ENCODE data around the gene PARVB. TPM values are rescaled to one million over a fixed set of nuclear protein-coding genes. Genes with fewer than 3 reads are reported as not detected.

PARVB gene
- total and polyA plus RNA-seq, 11 donors, result 54.9 to 172 (median 95.8) TPM

DNA sequence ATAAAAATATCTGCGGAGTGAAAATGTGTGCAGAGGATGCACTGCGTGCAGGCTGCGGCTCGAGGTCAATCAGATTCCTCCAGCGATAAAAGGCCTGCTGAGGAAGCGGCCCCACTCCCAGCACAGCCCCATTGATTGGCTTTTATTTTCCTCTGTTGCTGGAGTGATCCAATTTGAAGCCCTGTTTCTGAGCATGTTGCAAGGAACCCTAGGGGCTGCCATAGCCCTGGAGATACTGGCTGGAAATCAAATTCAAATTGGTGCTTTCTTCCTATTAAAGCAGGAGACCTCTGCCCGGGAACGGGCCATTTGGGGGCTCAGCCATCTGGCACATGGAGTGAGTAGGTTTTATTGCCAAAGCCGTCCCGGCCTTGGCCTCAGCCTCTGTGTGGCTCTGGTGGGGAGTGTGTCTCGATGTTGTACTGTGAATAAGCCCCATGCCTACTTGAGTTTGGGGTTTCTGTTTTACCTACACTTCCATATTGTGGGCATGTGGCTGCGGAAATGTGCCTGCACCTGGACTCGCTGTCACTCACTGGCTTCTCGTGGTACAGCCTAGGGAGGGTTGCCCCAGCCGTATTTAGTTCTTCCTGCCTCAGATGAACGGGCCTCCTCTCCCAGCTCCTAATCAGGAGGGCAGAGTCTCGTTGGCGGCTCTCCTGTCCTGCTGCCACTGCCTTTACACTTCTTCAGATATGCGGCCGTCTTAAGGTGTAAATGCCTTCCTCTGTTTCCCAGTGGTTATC, 25.6 kb downstream of the PARVB start:
- Histone ChIP-seq H3K27ac (peak overlapping the region in 4 of 12 donors; percentile 20 to 51 (median 34)), H3K4me3 (no peak overlapping the region), H3K4me1 (peaks cover 10 to 68% (median 40%) of the 10 kb centered on the region in 12 donors), H3K27me3 (no peaks in the 10 kb centered on the region), H3K36me3 (peaks cover 0 to 5% (median 0%) of the 10 kb centered on the region in 9 donors), H3K9me3 (no peaks in the 10 kb centered on the region)
- DNase-seq (no peak), ATAC-seq (no peak)
- intact Hi-C loops (cut with DNase I), result no loop called here
- no peak for TF ChIP-seq POLR2A (IDR thresholded peaks at IDR 0.05)
- TF ChIP-seq, protein P1, sequence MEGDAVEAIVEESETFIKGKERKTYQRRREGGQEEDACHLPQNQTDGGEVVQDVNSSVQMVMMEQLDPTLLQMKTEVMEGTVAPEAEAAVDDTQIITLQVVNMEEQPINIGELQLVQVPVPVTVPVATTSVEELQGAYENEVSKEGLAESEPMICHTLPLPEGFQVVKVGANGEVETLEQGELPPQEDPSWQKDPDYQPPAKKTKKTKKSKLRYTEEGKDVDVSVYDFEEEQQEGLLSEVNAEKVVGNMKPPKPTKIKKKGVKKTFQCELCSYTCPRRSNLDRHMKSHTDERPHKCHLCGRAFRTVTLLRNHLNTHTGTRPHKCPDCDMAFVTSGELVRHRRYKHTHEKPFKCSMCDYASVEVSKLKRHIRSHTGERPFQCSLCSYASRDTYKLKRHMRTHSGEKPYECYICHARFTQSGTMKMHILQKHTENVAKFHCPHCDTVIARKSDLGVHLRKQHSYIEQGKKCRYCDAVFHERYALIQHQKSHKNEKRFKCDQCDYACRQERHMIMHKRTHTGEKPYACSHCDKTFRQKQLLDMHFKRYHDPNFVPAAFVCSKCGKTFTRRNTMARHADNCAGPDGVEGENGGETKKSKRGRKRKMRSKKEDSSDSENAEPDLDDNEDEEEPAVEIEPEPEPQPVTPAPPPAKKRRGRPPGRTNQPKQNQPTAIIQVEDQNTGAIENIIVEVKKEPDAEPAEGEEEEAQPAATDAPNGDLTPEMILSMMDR (IDR thresholded peaks at IDR 0.05), result no peak
- WGBS, 4 donors, result 62 to 78% (median 70%) methylated on average over 20 of the region's 20 CpGs

DNA sequence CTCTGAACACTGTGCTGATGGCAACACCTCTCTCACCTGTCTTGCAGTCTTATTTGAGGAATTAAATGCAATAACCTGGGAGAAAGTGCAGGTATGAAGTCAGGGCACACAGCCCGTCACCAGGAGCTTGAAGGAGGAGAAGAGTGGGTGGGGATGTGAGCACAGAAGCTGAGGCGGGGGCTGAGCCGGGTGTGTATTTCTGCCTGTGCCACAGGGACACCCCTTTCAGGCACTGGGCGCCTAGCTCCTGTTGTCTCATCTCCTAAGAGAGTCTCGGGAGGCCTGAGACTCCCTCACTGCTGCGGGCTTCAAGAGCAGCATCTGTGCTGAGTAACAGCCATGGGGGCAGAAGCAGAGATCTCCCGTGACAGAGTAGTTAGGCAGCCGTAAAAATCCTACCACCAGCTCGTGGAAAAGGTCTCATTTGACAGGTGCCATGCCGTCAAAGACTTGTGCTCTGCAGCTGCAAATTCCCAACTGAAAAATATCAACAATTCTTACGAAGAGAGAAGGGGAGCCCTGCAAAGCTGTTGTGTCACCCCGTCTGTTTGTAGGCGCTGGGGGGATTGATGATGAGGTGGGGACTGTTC, 26.8 kb downstream of the PARVB start:
- H3K4me1 ChIP-seq, result peaks cover 10 to 68% (median 40%) of the 10 kb centered on the region in 12 donors
- DNase-seq (no peak), ATAC-seq (no peak)
- H3K27me3 ChIP-seq, result no peaks in the 10 kb centered on the region
- WGBS, 4 donors, result 78 to 88% (median 82%) methylated on average over 13 of the region's 13 CpGs
- peaks cover 0 to 5% (median 0%) of the 10 kb centered on the region in 9 donors for H3K36me3 ChIP-seq
- intact Hi-C loops (cut with DNase I), result no loop called here
- H3K27ac ChIP-seq, result peak overlapping the region in 1 of 12 donors; percentile 25
- TF ChIP-seq, protein P1 (IDR thresholded peaks at IDR 0.05), result no peak
- no peak for TF ChIP-seq POLR2A (IDR thresholded peaks at IDR 0.05)
- H3K4me3 ChIP-seq, result no peak overlapping the region
- H3K9me3 ChIP-seq, result no peaks in the 10 kb centered on the region

DNA sequence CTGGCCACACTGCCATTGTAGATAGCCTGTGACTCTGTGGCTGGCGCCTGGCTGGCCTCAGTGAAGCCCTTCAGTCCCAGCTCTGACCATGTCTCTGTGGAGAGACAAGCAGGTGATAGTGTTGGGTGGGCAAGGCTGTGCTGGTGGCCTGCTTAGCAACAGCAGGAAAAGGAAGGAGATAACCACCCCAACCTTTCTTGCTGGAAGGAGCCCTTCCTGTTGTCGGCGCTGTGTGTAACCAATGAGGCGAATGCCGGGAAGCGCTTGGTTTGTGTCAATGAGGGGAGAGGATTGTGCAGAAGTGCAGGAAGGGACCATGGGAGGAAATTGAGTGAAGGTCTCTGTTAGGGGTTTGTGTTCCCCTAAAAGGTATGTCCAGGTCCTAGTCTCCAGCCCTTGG, 27.3 kb downstream of the PARVB start:
- DNase-seq, result no peak
- H3K4me1 ChIP-seq, result peaks cover 10 to 68% (median 37%) of the 10 kb centered on the region in 12 donors
- TF ChIP-seq POLR2A (IDR thresholded peaks at IDR 0.05), result no peak
- TF ChIP-seq, protein P1 (IDR thresholded peaks at IDR 0.05), result no peak
- 64 to 76% (median 66%) methylated on average over 6 of the region's 6 CpGs for WGBS, 4 donors
- H3K9me3 ChIP-seq, result no peaks in the 10 kb centered on the region
- H3K36me3 ChIP-seq, result peaks cover 0 to 5% (median 0%) of the 10 kb centered on the region in 9 donors
- intact Hi-C loops (cut with DNase I), result no loop called here
- no peaks in the 10 kb centered on the region for H3K27me3 ChIP-seq
- H3K27ac ChIP-seq, result peak overlapping the region in 2 of 12 donors; percentile 9 to 25
- no peak overlapping the region for H3K4me3 ChIP-seq
- peak in 1 of 4 donors; percentile 35 for ATAC-seq

DNA sequence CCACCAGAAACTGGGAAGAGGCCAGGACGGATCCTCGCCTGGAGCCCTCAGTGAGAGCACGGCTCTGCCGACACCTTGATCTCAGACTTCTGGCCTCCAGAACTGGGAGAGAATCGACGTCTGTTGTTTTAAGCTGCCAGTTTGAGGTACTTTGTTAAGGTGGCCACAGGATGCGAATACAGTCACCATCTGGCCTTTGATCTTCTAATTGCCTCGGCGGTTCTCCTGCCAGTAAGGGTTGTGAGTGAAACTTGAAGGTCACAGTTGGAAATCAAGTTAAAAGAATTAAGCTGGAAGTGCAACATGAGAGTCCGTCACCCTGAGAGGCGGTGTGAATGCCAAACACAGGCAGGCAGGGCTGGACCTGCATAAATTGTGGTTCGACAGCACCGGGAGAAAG, 27.9 kb downstream of the PARVB start:
- intact Hi-C loops (cut with DNase I), result no loop called here
- Histone ChIP-seq H3K9me3 (no peaks in the 10 kb centered on the region), H3K36me3 (peaks cover 0 to 5% (median 0%) of the 10 kb centered on the region in 9 donors), H3K4me1 (peaks cover 10 to 66% (median 32%) of the 10 kb centered on the region in 12 donors), H3K27ac (peak overlapping the region in 2 of 12 donors; percentile 9 to 25), H3K4me3 (no peak overlapping the region), H3K27me3 (no peaks in the 10 kb centered on the region)
- ATAC-seq (no peak), DNase-seq (no peak)
- TF ChIP-seq, protein P1 (IDR thresholded peaks at IDR 0.05), result no peak
- no peak for TF ChIP-seq POLR2A (IDR thresholded peaks at IDR 0.05)
- WGBS, 4 donors, result 82 to 88% (median 86%) methylated on average over 10 to 13 of the region's 13 CpGs
